HG03342 (cell line): ENCODE data around the gene GEMIN7.

Source experiments
- ATAC-seq: cut with Tn5 transposase; IDR thresholded peaks from one replicate; pipeline ENCODE4 v1.9.1; 2021; ENCODE audit warnings: mild to moderate bottlenecking, moderate library complexity; ENCODE audit not compliant: unreplicated experiment

Gene GEMIN7

GRCh38 chr19:45125360-45125759, 46.3 kb downstream of the GEMIN7 start:
- no peak for ATAC-seq

DNA sequence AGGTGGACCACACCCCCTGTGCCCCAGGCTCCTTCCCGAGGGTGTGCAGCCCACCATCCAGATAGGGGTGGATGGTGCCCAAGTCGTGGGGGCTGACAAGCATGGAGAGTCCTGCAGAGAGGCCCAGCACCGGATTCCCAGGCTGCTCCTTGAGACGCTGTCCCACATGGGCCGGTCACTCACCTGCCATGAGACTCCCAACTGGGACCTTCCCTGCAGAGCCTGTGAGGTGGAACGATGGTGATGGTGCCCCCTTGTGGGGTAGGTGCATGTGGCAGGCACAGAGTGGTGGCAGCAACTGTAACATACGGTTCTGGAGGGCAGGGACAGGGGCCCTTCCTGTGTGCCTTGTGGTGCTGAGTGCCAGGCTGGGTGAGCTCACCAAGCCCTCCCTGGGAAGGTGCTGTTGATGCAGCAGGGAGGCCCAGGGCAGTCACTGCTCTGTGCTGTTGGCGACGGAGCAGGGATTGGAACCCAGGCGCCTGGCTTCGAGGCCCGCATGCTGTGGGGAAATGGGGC, 47.0 kb downstream of the GEMIN7 start:
- no peak for ATAC-seq

DNA sequence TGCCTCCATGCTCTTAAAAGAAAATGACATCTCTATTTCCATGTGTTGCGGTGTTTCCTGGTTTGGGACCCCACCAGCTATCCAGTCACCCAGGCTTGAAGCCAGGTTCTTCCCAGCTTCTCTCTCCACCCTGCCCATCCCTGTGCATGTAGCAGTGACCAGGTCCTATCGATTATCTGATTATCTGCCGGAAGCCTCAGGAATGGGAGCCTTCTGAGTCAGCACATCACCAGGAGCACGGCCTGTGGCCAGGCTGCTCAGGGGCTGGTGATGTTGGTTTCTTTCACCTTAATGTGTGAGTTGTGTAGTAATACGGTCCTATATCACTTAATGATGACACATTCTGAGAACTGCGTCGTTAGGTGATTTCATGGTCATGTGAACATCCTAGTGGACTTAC, 47.6 kb downstream of the GEMIN7 start:
- no peak for ATAC-seq

DNA sequence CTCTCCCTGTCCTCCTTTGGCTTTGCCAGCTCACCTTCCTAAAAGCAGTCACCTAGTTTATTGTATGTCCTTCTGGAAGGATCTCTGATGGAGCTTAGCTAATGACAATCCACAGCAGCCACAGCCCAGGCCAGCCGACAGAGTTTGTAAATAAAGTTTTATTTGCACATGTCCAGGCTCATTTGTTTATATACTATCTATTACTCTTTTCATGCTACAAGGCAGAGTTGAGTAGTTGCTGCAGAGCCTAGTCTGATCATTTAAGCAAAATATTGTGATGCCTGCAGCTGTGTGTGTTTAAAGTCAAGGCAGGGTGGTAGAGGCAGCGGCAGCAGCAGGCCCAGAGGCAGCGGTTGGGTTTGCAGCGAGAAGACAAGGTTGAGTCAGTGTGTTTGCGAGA, 49.1 kb downstream of the GEMIN7 start:
- ATAC-seq, result no peak

- no peak for ATAC-seq
Observed at GRCh38 chr19:45128806-45129205, 49.7 kb downstream of the GEMIN7 start.

GRCh38 chr19:45130236-45130635, 51.2 kb downstream of the GEMIN7 start:
- ATAC-seq, result no peak

- no peak for ATAC-seq
Observed at GRCh38 chr19:45130888-45131615, 52.0 kb downstream of the GEMIN7 start.

DNA sequence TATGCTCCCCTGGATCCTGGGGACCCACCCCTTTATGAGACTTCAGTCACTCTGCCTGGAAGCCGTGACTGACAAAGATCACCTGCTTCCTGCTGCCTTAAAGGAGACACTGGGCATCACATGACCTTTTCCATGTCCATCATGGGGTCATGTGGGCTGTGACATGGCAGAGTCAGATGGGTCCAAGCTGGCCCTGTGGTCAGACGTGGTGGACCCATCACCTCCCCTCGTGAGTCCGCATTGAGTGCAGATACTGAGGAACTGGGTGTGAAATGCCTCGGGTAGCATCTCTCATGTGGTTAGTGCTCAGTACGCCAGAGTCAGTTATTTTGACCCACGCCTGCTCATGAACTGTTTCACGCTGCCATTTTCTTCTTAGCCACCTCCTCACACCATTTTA, 54.6 kb downstream of the GEMIN7 start:
- ATAC-seq, result no peak

DNA sequence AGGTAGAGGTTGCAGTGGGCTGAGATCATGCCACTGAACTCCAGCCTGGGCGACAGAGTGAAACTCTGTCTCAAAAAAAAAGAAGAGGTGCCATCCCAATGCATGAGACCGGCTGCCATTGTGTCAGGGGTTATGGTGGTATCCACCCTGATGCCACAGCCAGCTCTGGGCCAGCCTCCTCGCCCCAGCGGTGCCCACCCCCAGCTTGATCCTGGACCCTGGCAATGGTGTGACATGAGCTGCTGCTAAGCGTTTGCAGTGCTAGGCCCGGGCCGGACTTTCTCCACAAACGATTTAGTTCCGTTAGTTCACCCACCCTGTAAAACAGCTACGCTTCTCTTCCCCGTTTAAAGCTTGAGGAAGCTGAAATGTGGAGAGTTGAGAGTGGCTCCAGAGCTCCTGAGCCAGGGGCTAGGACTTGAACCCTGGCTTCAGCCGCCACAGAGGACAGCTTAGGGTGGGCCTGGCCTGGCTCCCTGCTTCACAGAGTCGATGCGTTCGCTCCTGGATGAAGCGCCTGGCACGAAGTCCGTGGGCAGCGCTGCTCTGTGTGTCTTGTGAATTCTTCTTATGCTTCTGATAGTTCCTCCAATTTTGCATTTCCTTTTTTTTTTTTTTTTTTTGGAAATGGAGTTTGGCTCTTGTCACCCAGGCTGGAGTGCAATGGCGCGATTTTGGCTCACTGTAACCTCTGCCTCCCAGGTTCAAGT, 56.3 kb downstream of the GEMIN7 start:
- no peak for ATAC-seq

DNA sequence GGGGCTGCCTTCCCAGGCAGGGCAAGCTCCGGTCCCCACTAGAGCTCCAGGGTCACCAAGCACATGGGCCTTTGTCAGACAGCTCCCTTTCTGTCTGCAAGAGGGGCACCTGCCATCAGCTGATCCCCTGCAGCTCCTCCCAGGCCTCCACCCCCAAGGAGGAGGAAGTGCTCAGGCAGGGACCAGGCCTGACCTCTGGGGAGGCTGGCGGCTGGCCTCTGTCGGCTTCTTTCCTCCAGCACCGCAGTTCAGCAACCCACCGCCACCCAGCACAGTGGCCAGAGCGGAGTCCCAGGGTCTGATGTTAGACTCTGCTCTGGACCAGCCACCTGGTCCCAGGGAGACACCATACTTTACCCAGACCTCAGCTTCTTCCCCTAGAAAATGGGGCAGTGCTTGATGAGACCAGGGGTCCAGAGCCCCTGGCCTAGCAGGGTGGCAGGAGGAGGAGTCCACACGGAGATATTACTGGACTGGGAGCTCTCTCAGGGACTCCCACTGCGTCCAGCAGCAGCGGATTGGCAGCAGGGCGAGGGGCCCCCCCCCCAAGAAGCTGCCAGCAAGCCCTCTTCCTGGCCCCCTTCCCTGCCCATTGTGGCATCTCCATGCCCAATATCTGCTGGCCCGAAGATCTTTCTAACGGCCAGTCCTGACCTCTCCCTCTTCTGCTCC, 57.6 kb downstream of the GEMIN7 start:
- ATAC-seq, result no peak

- peak; percentile 69 for ATAC-seq
Observed at GRCh38 chr19:45137179-45137761, 58.2 kb downstream of the GEMIN7 start.

DNA sequence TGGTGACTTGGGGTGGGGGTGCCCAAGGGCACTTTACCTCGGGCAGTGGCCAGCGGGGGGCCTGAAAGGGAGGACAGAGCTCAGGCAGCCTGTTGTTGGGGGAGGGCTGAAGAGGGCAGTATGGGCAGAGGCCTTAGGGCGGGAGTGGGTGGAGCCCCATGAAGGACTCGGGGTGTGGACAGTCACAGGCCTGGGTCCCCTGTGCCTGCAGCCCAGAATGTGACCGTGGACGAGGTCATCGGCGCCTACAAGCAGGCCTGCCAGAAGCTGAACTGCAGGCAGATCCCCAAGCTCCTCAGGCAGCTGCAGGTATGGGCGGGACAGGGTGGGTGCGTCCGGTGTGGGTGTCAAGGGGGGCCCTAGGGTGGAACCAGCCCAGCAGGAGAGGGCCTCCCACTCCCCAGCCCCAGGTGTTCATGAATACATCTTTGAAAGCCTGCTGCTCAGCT, 59.3 kb downstream of the GEMIN7 start:
- no peak for ATAC-seq

GRCh38 chr19:45139286-45140143, 60.5 kb downstream of the GEMIN7 start:
- ATAC-seq, result no peak

DNA sequence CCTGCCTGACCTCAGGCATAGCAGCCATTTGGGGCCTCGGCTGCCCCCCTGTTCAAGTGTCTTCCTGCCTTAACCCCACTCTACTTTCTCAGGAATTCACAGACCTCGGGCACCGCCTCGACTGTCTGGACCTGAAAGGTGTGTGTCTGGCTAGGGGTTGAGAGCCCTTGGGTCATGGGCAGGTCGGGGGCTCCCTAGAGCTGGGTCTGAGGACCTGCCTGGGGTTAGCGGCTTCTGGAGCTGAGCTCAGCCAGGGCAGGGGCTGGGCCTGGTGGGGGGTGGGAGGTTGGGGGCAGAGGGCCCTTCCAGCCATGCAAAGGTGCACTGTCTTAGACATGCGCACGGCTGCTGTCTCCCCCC, 61.1 kb downstream of the GEMIN7 start:
- ATAC-seq, result no peak

GRCh38 chr19:45140533-45140932, 61.5 kb downstream of the GEMIN7 start:
- no peak for ATAC-seq
